ENCODE results near the gene PACRG.

Gene PACRG

DNA sequence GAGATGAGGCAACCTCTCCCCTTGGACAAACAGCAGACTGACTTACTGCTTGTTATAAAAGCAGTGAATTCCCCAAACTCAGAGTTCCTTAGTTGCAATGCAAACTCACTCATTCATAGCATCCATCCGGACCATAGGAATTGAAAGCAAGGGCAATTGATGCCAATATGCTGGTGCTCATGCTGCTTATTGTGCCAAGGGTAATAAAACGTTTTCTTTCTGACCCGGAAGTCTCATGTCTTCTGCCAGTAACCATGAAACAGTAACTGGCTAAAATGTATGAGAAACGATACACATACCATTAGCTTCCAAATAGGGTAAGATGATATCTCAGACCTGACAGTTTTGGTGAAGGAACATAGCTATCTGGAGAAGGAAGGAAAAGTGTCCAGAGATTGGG is 18.3 kb upstream of the PACRG start:
- in situ Hi-C loops (cut with HindIII; ENCODE audit: low sequenced_read_pairs), result no loop called here

DNA sequence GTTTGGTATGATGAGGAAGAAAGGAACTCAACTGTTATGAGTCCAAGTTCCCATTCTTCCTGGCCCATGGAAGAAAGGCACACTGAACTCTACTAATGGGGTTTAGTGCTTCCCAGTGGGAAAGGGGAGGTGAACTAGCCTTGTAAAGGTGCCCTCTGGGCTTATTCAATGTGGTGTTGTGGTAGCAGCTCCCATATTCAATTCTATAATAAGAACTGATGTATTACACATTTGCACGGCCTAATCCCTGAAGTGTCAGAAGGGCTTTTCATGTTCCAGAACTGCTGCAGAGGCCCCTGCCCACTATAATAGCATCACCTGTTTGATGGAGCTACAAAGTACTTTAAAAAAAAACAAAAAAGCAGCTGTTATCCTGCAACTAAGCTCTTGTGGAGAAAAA is 17.4 kb upstream of the PACRG start:
- in situ Hi-C loops (cut with HindIII; ENCODE audit: low sequenced_read_pairs), result no loop called here

DNA sequence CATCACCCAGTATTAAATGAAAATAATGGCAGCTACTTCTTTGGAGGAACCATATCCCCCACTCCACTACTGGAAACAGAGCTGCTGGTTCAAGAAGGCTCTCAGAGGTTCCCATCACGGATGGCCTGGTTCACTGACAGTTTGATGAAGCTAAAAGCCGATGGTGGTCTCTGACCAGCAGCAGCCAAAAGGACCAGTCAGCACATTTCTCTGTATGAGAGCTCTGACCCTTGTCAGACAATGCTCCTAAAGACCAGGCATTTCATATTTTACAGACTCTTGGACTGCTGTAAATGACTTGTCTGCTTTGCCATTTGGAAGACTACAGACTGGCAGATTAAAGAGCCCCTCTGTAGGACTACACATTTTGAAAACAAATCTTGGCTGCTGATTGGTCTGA is 16.8 kb upstream of the PACRG start:
- in situ Hi-C loops (cut with HindIII; ENCODE audit: low sequenced_read_pairs), result no loop called here

DNA sequence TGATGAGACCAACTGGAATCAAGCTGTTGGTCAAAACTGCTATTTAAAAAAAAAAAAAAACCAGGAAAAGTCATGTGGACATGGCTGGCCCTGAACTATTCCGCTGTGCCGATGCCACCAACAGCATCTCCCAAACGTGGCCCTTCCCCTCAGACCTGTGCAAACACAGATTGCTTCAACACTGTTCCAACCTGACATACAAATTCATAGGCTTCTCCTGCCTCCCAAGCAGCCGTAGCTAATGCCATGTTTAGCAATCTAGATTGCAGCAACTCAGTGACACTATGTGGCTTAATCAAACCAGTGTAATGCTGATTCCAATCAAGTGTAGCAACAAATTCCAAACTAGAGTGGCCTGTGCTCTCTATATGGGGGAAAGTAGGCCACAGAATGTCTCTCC is 16.4 kb upstream of the PACRG start:
- in situ Hi-C loops (cut with HindIII; ENCODE audit: low sequenced_read_pairs), result no loop called here

GRCh38 chr6:162712694-162713093 is 15.1 kb upstream of the PACRG start:
- in situ Hi-C loops (cut with HindIII; ENCODE audit: low sequenced_read_pairs), result no loop called here

DNA sequence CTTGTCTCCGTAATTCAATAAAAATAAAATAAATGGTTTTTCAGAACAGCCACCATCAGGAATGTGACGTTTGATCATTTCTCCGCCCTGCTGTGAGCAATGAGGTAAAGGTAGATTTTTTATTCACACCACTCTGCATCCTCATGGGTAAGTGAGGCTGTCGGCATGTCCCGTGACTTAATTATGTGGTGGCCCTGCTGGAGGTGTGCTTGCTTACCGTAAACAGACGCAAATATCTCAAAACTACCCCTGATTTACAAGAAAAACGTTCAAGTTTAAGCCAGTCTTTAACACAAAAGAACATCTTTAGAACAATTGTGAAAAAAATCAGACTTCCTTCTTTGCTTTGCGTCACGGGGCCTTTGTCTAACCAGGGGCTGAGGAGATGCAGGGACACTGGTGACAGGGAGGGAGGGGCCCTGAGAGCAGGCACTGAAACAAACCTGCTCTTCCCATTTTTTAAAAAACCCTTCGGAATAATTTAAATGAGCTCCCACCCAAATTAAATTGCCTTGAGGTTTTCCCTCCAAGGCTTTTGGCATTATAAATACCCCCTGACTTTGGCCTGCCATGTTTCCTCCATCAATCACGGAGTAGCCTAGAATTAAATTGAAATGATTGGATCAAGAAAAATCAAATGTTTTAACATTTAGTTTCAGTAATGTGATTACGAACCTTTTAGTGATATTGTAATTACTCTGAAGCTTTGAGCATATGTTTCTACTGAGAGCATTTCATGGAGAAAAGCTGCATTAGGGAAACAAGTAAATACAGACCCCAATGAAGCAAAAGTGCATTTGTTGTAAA is 13.6 kb upstream of the PACRG start:
- in situ Hi-C loops (cut with HindIII; ENCODE audit: low sequenced_read_pairs), result no loop called here

- in situ Hi-C loops (cut with HindIII; ENCODE audit: low sequenced_read_pairs), result no loop called here
These were observed 12.2 kb upstream of the PACRG start for GRCh38 chr6:162715601-162716000.

DNA sequence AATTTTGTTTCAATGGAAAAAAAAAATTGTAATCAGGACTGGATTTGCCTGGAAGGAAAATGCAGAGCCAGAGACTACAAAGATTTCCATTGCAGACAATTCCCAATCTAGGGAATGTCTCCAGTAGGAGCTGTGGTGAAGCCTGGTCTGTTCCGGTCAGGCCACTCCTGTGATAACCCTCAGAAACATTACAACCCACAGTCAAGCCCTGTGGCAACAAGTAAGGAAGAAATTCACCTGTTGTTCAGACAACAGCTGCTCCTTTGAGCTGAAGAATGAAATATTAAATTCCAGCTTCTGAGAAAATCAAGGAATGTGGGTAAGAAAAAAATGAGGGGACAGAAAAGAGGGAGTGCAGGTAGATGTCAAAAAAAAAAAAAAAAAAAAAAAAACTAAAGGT is 8.2 kb upstream of the PACRG start:
- in situ Hi-C loops (cut with HindIII; ENCODE audit: low sequenced_read_pairs), result no loop called here

GRCh38 chr6:162721404-162721687 is 6.4 kb upstream of the PACRG start:
- in situ Hi-C loops (cut with HindIII; ENCODE audit: low sequenced_read_pairs), result loop anchor here (10.0 kb wide), 1 partner anchor 1883 kb away; no protein-coding TSS in a partner anchor

DNA sequence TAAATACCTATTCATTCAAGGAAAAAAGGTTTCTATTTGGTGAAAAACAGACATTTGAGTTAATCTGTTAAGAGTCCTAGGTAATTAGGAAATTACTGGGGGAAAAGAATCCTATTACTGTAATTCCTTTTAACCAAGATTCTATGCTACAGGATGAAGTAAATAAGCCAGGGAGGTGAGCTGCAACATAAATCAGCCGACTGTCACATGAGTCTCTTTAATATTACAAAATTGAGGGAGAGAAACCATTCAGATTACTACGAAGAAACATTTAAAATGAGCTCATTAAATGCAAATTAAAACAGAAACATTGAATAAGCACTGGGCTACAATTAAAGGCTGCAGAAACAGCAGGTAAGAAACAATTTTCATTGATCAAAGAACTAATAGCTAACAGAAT is 5.5 kb upstream of the PACRG start:
- in situ Hi-C loops (cut with HindIII; ENCODE audit: low sequenced_read_pairs), result loop anchor here (10.0 kb wide), 1 partner anchor 1883 kb away; no protein-coding TSS in a partner anchor

DNA sequence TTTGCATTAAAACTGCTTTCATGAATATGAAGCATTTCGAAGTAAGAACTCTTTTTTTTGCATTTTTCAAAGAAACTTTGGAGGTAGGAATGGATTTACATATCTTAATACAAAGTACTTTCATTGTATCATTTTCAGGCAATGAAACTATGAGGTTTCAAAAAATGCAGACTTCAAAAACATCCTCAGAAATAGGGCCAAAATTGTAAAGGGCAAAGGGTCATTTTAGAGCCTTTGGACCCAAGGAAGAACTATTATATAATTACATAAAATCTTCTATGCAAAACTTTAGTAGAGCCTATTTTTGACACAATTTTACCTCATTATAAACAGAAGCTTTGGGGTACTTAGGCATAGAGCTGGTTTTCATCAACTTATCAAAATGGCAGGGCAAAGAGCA is 5.1 kb upstream of the PACRG start:
- in situ Hi-C loops (cut with HindIII; ENCODE audit: low sequenced_read_pairs), result loop anchor here (10.0 kb wide), 1 partner anchor 1882 kb away; no protein-coding TSS in a partner anchor

GRCh38 chr6:162726947-162727321 is 840 bp upstream of the PACRG start:
- in situ Hi-C loops (cut with HindIII; ENCODE audit: low sequenced_read_pairs), result loop anchor here (10.0 kb wide), 1 partner anchor 1878 kb away; no protein-coding TSS in a partner anchor

- in situ Hi-C loops (cut with HindIII; ENCODE audit: low sequenced_read_pairs), result loop anchor here (10.0 kb wide), 1 partner anchor 1877 kb away; no protein-coding TSS in a partner anchor
These were observed 423 bp downstream of the PACRG start for GRCh38 chr6:162728197-162728596.

DNA sequence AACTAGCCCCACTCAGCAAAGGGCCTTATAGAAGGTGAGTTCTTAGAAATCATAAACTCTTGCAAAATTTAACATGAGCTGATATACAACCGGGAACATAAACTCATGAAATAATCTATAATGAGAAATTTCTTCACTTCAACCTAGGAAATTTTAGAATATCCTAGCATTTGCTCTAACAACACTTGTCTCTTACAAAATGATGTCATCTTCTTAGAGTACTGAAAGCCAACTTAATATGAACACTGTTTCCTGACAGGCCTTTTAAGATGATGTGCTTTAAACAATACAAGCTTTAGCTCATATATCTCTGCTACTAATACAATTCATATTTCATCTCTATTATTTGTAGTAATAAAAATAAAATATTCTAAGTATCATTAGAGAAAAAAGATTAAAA is 932 bp downstream of the PACRG start:
- in situ Hi-C loops (cut with HindIII; ENCODE audit: low sequenced_read_pairs), result loop anchor here (10.0 kb wide), 1 partner anchor 1876 kb away; no protein-coding TSS in a partner anchor

- in situ Hi-C loops (cut with HindIII; ENCODE audit: low sequenced_read_pairs), result no loop called here
These were observed 2.7 kb downstream of the PACRG start for GRCh38 chr6:162730502-162730901.

DNA sequence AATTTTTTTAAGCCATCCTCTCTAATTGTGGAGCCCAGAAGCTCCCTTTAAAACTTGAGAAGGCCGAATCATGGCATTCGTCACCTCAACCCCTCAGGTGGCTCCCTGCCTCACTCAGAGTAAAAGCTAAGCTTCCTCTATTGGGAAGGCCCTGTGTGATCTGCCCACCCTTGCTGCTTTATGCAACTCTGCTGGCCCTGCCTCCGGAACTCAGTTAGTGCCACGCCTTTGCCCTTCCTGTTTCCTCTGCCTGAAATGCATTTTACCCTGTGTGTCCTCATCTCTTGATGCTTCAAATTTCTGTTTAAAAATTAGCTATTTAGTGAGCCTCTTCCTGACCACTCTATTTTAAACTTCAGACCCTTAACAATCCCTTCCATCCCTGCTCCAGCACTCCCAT is 5.7 kb downstream of the PACRG start:
- in situ Hi-C loops (cut with HindIII; ENCODE audit: low sequenced_read_pairs), result no loop called here

- in situ Hi-C loops (cut with HindIII; ENCODE audit: low sequenced_read_pairs), result no loop called here
These were observed 9.2 kb downstream of the PACRG start for GRCh38 chr6:162736961-162737360.

DNA sequence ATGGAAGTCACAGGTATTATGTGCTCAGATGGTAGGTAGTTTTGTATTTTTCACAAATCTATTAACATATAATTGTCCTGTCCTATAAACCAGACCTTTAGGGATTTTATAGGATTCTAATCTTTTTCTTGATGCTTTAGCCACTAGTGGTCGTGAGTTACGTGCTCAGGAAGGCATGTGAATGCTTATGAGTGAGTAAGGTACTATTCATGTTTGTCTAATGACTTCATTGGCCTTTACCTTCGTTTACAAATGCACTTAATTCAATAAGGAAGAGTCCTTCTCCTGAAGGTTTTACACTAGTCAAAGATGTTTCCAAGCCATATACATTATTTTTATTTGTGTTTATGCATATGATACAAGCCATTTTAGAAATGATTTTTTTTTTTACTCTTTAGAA is 23.0 kb downstream of the PACRG start:
- in situ Hi-C loops (cut with HindIII; ENCODE audit: low sequenced_read_pairs), result no loop called here

GRCh38 chr6:162751211-162751859 is 23.6 kb downstream of the PACRG start:
- in situ Hi-C loops (cut with HindIII; ENCODE audit: low sequenced_read_pairs), result no loop called here

DNA sequence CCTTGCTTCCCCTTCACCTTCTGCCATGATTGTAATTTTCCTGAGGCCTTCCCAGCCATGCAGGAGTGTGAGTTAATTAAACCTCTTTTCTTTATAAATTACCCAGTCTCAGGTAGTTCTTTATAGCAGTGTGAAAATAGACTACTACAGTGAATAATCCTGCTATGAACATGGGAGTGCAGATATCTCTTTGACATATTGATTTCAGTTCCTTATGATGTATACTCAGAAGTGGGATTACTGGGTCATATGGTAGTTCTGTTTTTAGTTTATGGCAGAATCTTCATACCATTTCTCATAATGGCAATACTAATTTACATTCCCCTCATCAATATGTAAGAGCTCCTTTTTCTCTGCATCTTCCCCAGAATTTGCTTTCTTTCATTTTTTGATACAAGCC is 26.0 kb downstream of the PACRG start:
- in situ Hi-C loops (cut with HindIII; ENCODE audit: low sequenced_read_pairs), result no loop called here

GRCh38 chr6:162770136-162770535 is 42.4 kb downstream of the PACRG start:
- in situ Hi-C loops (cut with HindIII; ENCODE audit: low sequenced_read_pairs), result no loop called here

- in situ Hi-C loops (cut with HindIII; ENCODE audit: low sequenced_read_pairs), result no loop called here
These were observed 43.2 kb downstream of the PACRG start for GRCh38 chr6:162770955-162771354.

Data from DLD1 (cell line).